Adrenal gland (tissue), 5 donors: ENCODE measurements around the gene SHANK2.

Source experiments
- CTCF ChIP-seq, 6 experiments: fragments of 450-650 bp in 4 of 6; fragments of 200-600 bp in 2 of 6; sonication (generic) in 1 of 6; IDR thresholded peaks; 1 replicate in 5 of 6; 2 replicates in 1 of 6; pipeline versions ENCODE4 v1.5.1 to v1.8.0; 2016 to 2021; ENCODE audit warnings: antibody characterized with exemption in 6 of 6, mild to moderate bottlenecking in 2 of 6, moderate library complexity in 1 of 6
- POLR2A ChIP-seq, 2 donors: fragments of 450-650 bp; IDR thresholded peaks; one replicate each; pipeline ENCODE4 v1.6.1; 2017; ENCODE audit warnings: antibody characterized with exemption in 2 of 2, mild to moderate bottlenecking in 2 of 2, moderate library complexity in 1 of 2
- donor health status: DM: no; HTN: no; CAD: no.

- no peak for TF ChIP-seq CTCF (IDR thresholded peaks at IDR 0.05)
- no peak for TF ChIP-seq POLR2A (IDR thresholded peaks at IDR 0.05)
Measured at GRCh38 chr11:71218789-71219499, 33.4 kb downstream of the SHANK2 start.
